OCI-LY1 (cell line): ENCODE results near the gene SLC2A11.
"Not testable (repeated sequence)": the region's sequence is repeated elsewhere in the genome, so short reads cannot be mapped to it uniquely, and the experiment has no call there.

ENCODE experiments used
- H2AFZ ChIP-seq: fragments of 200-600 bp; sonication (generic), shearing (Covaris generic); 2 replicates; pipeline ENCODE4 v1.6.0; 2014; ENCODE audit warnings: antibody characterized with exemption, mild to moderate bottlenecking, low read length
- H3F3A ChIP-seq: fragments of 200-600 bp; sonication (generic), shearing (Covaris generic); 2 replicates; pipeline ENCODE4 v1.6.0; 2014; ENCODE audit warnings: mild to moderate bottlenecking, antibody characterized with exemption, low read length, moderate library complexity; ENCODE audit not compliant: insufficient read depth
- H3K27ac ChIP-seq: fragments of 200-600 bp; sonication (generic); 2 replicates; pipeline ENCODE4 v1.5.1; 2014; ENCODE audit warnings: low read length, mixed run types, mild to moderate bottlenecking, low read depth; ENCODE audit not compliant: poor library complexity, severe bottlenecking
- H3K27me3 ChIP-seq: fragments of 200-600 bp; sonication (generic); 2 replicates; pipeline ENCODE4 v1.6.0; 2014; ENCODE audit warnings: antibody characterized with exemption, mild to moderate bottlenecking, low read length, moderate library complexity; ENCODE audit not compliant: insufficient read depth
- H3K36me3 ChIP-seq: fragments of 200-600 bp; sonication (generic); 2 replicates; pipeline ENCODE4 v1.6.1; 2014; ENCODE audit warnings: mild to moderate bottlenecking, antibody characterized with exemption, low read length, moderate library complexity, mixed read lengths; ENCODE audit not compliant: insufficient read depth
- H3K4me1 ChIP-seq: fragments of 200-600 bp; sonication (generic); 2 replicates; pipeline ENCODE4 v1.5.1; 2014; ENCODE audit warnings: mild to moderate bottlenecking, low read length, moderate library complexity; ENCODE audit not compliant: insufficient read depth, severe bottlenecking
- H3K4me2 ChIP-seq: fragments of 200-600 bp; sonication (generic), shearing (Covaris generic); 2 replicates; pipeline ENCODE4 v1.6.1; 2014; ENCODE audit warnings: low read length
- H3K4me3 ChIP-seq: fragments of 200-600 bp; sonication (generic); 2 replicates; pipeline ENCODE4 v1.5.1; 2014; ENCODE audit warnings: low read length, low read depth, mild to moderate bottlenecking, mixed read lengths; ENCODE audit not compliant: poor library complexity, severe bottlenecking
- H3K79me2 ChIP-seq: fragments of 200-600 bp; shearing (Covaris generic); 2 replicates; pipeline ENCODE4 v1.6.1; 2016; ENCODE audit warnings: mixed run types, low read length, mixed read lengths; ENCODE audit not compliant: insufficient read depth
- H3K9ac ChIP-seq: fragments of 200-600 bp; sonication (generic), shearing (Covaris generic); 2 replicates; pipeline ENCODE4 v1.6.1; 2014; ENCODE audit warnings: mild to moderate bottlenecking, low read length, mixed read lengths
- H3K9me2 ChIP-seq: fragments of 200-600 bp; sonication (generic), shearing (Covaris generic); 2 replicates; pipeline ENCODE4 v1.6.1; 2014; ENCODE audit warnings: low read depth, mild to moderate bottlenecking, low read length, mixed read lengths
- H3K9me3 ChIP-seq: fragments of 200-600 bp; shearing (Covaris generic); 2 replicates; pipeline ENCODE4 v1.6.1; 2014; ENCODE audit warnings: low read length, mixed read lengths
- H4K20me1 ChIP-seq: fragments of 200-600 bp; sonication (generic), shearing (Covaris generic); 2 replicates; pipeline ENCODE4 v1.6.0; 2016; ENCODE audit warnings: mild to moderate bottlenecking, low read length; ENCODE audit not compliant: insufficient read depth
- CTCF ChIP-seq: fragments of 200-600 bp; sonication (generic), shearing (Covaris generic); IDR thresholded peaks from 2 replicates; pipeline ENCODE4 v1.5.1; 2017; ENCODE audit warnings: mild to moderate bottlenecking, antibody characterized with exemption, low read length, moderate library complexity, mixed read lengths
- EZH2 ChIP-seq: fragments of 200-600 bp; sonication (generic), shearing (Covaris generic); IDR thresholded peaks from 2 replicates; pipeline ENCODE4 v1.8.0; 2017; ENCODE audit warnings: borderline replicate concordance, mixed run types, mild to moderate bottlenecking, antibody characterized with exemption, low read length, moderate library complexity, mixed read lengths

The SLC2A11 gene

GRCh38 chr22:23899042-23899745, 41.5 kb downstream of the SLC2A11 start:
- peaks cover 12% of the 10 kb centered on the region for H3K4me1 ChIP-seq
- no peak for TF ChIP-seq EZH2
- no peak for TF ChIP-seq CTCF
- H3K4me3 ChIP-seq, result no peak overlapping the region
- H3K9me2 ChIP-seq, result no peaks in the 10 kb centered on the region
- H3K36me3 ChIP-seq, result peaks cover 59% of the 10 kb centered on the region
- no peaks in the 10 kb centered on the region; the same call in 1 of the 2 replicates for H3K79me2 ChIP-seq
- no peaks in the 10 kb centered on the region for H3K27me3 ChIP-seq
- no peaks in the 10 kb centered on the region for H4K20me1 ChIP-seq
- H3K4me2 ChIP-seq, result no peak overlapping the region
- H2AFZ ChIP-seq, result no peak overlapping the region
- H3K9ac ChIP-seq, result no peak overlapping the region
- H3K9me3 ChIP-seq, result no peaks in the 10 kb centered on the region
- H3K27ac ChIP-seq, result no peak overlapping the region
- H3F3A ChIP-seq, result no peaks in the 10 kb centered on the region

DNA sequence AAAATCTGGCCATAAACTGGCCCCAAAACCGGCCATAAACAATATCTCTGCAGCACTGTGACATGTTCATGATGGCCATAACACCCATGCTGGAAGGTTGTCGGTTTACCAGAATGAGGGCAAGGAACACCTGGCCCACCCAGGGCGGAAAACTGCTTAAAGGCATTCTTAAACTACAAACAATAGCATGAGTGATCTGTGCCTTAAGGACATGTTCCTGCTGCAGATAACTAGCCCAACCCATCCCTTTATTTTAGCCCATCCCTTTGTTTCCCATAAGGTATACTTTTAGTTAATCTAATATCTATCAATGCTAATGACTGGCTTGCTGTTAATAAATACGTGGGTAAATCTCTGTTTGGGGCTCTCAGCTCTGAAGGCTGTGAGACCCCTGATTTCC, 42.6 kb downstream of the SLC2A11 start:
- not testable (repeated sequence) for H3K27me3 ChIP-seq, H3K9me3 ChIP-seq, H3F3A ChIP-seq, H3K4me3 ChIP-seq, H3K9ac ChIP-seq, H2AFZ ChIP-seq, H4K20me1 ChIP-seq, H3K79me2 ChIP-seq, H3K27ac ChIP-seq, H3K9me2 ChIP-seq, H3K4me2 ChIP-seq
- H3K36me3 ChIP-seq, result peaks cover 55% of the 10 kb centered on the region
- H3K4me1 ChIP-seq, result peaks cover 12% of the 10 kb centered on the region

GRCh38 chr22:23901600-23901999, 43.9 kb downstream of the SLC2A11 start:
- no peak overlapping the region for H2AFZ ChIP-seq
- no peak overlapping the region for H3K27ac ChIP-seq

More at GRCh38 chr22:23901600-23901999, 43.9 kb downstream of the SLC2A11 start:
- Histone ChIP-seq H3K9ac (no peak overlapping the region), H3K79me2 (no peaks in the 10 kb centered on the region), H3K9me2 (no peaks in the 10 kb centered on the region), H3K9me3 (no peaks in the 10 kb centered on the region), H3K4me3 (no peak overlapping the region), H3K4me2 (no peak overlapping the region), H3K36me3 (peaks cover 42% of the 10 kb centered on the region), H3F3A (no peaks in the 10 kb centered on the region), H3K27me3 (no peaks in the 10 kb centered on the region), H4K20me1 (no peaks in the 10 kb centered on the region), H3K4me1 (peaks cover under 1% of the 10 kb centered on the region)
- TF ChIP-seq CTCF (no peak), EZH2 (no peak)
